HG03457 (cell line): Measurements from ENCODE around the gene SPAG16.

Source experiments
- ATAC-seq: cut with Tn5 transposase; IDR thresholded peaks from one replicate; pipeline ENCODE4 v1.9.1; 2021; ENCODE audit warnings: moderate number of reproducible peaks; ENCODE audit not compliant: unreplicated experiment

SPAG16 gene

GRCh38 chr2:214135966-214136365, 851.7 kb downstream of the SPAG16 start:
- no peak for ATAC-seq

DNA sequence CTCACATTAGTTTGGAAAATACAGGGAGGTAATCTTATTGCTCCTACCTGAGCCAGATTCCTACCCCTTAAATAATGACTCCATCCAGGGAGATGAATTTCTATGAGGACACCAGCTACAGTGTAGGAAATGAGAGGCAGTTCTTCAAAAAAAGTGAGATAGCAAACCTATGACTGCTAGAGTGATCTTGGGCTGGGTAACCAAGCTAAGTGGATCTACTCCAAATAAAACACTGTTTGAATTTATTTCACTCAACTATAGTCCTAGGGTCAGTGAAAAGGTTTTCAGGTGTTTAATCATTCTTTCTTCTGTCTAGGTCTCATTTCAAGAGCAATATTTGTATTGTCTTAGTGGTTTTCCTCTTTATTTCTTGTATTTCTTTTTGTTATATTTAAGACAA, 854.5 kb downstream of the SPAG16 start:
- no peak for ATAC-seq

DNA sequence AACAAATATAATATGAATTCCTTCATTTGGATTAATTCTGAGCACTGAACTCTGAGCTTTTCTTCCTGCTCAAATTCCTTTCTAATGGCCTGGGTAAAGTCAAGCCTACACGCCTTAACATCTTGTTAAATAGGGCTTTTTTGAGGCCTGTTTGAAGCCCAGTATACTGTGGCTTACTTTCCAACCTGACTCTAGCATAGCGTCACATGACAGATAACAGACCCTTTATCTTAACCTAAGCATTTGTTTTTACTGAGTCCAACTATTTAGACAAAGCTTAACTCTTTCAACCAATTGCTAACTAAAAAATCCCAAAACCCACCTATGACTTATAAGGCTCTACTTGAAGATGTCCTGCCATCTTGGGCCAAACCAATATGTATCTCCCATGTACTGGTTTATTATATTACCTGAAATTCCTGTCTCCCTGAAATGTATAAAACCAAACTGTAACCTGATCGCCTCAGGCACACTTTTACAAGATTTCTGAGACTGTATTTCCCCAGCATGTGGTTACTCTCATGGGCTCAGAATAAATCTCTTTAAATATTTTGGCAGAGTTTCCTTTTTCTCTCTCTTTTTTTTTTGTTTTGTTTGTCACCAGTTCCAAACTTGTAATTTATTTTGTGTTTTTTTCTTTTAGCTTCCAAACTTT, 855.5 kb downstream of the SPAG16 start:
- ATAC-seq = no peak

- no peak for ATAC-seq
Observed at GRCh38 chr2:214156971-214157370, 872.7 kb downstream of the SPAG16 start.

DNA sequence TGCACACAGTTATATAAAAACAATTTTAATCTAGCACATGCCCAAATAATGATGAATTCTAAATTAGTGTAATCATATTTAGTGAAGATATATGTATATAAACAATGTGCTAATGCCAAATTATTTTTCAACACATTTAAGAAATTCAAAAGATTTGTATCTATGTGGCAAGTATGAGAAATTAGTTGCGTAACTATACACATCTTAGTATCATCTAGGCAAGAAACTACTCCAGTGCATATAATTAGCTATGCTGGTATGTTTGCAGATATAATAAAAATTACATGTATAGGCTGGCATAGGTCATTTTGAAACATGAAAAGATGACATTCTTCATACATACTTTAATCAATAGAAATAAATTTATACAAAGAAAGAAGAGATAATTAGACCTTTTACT, 874.6 kb downstream of the SPAG16 start:
- no peak for ATAC-seq

- ATAC-seq = no peak
Observed at GRCh38 chr2:214169281-214169680, 885.0 kb downstream of the SPAG16 start.

DNA sequence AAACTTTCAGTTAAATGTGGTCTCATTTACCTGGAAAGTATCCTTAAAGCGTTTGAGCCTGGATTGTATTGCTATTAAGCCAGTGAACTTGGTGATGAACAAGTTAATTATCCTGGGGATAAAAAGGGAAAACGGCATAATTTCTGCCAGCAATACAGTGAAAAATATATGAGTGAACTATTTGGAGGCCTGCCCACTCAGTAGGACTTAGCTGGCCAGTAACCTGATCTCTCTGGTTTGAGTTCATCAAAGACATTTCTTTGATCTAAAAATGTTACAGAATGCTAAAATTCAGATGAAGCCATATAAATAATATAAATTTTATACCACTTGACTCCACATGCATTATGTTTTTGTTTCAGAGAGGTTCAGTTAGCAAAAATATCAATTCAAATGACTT, 885.5 kb downstream of the SPAG16 start:
- no peak for ATAC-seq

GRCh38 chr2:214174563-214174962, 890.3 kb downstream of the SPAG16 start:
- ATAC-seq = no peak

GRCh38 chr2:214180071-214180470, 895.8 kb downstream of the SPAG16 start:
- ATAC-seq = no peak

DNA sequence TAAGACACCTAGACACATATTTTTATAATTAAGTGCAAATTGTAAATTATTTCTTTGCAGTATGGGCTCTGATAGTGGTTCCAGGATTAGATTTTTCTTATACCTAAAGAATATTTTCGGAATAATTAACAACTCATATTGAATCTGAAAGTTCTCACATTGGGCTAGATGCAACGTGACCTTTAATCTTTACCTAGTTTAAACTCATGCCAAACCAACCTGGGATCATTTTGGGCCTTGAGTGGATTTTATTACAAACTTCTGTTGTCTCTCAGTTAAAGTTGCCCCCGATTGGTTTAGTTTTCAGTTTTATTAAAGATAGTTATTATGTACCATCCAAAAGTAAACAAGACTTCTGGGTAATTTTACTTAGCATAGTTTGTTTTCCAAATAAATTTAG, 896.4 kb downstream of the SPAG16 start:
- no peak for ATAC-seq

DNA sequence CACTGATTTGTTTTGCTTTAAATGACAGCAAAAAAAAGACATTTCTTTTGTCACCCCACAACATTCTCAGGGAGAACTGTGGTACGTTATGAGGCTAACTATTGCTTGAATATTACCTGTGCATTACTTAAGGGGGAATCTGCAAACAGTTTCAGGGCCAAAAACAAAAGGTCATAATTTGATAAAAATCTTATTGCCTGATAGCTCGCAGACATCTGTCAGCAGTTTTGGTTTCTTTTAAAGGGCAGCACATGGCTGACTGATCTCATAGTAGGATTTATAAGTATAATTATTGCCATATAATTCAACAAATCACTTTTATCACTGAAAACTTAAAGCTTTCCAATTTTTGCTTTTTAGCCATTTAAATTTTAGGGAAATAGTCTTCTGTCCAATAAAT, 900.2 kb downstream of the SPAG16 start:
- no peak for ATAC-seq

DNA sequence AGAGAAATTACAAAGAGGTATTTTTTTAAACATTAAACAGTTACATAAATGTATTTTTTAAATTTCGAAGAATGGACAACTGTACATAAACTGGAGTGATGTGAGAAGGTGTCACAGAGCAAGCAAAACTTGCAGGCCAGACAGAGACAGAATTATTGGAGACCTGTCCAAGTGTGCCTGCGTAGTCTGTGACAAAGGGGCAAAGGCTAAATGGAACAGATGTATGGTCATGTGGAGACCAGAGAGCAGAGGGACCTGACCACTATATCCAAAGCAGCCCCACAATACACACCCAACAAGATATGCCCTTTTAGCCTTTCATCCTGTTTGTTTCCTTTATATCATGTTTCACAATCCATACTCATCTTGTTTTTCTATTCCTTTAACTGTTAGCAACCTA, 901.3 kb downstream of the SPAG16 start:
- ATAC-seq = no peak

DNA sequence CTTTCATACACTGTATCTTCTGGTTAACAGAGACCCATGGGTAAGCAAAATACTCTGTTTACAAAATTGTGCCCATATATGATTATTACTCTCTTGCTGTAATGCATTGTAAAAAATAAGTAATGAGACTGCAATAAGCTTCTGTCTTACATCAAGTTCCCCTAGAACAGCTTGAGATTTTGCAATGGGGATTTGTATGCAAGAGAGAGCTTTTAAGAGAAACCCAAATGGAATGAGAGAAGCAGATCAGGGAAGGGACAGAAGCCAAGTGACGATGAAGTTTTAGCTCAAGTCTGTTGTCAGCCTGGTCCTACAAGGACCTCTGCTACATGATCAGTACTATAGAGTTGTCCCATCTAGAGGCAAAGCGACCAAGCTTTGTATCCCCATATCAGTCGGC, 908.4 kb downstream of the SPAG16 start:
- no peak for ATAC-seq

- ATAC-seq = no peak
Observed at GRCh38 chr2:214193943-214194342, 909.7 kb downstream of the SPAG16 start.

DNA sequence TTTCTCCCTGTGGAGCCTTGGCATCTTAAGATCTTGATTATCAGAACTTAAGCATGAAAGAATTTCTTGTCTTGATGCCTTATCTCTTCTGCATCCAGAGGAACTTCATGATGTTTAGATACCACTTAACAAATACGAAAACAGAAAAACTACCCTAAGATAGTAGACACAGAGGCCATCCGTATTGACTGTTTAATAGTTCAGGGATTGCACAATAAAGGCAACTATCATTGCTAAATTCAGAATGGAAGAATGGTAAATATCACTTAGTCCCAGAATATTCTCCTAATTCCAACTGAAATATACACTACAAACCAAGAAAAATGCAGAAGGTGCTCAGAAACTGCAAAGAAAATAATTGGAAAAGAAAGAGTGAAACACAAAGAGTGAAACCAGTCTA, 912.0 kb downstream of the SPAG16 start:
- no peak for ATAC-seq

GRCh38 chr2:214201892-214202291, 917.6 kb downstream of the SPAG16 start:
- ATAC-seq = no peak

- ATAC-seq = no peak
Observed at GRCh38 chr2:214203214-214203613, 919.0 kb downstream of the SPAG16 start.

DNA sequence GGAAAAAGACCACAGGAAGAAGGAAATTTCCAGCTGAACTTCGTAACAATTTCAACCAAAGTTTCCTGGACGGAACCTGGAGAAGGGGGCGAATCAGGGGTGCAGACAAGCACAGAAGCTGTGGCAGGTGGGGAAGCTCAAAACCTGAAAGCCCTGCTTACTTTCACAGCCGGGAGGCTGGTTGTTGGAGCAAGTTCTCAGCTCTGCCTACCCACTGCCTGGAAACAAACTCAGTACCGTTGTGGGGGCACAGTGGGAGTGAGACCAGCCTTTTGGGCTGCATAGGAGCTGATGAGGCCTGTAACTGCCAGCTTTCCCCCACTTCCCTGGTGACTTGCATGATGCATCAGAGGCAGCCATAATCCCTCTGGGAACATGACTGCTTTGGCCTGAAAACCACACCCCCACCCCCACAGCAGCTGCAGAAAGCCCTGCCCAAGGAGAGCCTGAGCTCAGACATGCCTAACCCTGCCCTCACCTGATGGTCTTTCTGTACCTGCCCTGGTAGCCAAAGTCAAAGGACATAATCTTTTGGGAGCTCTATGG, 919.6 kb downstream of the SPAG16 start:
- no peak for ATAC-seq

DNA sequence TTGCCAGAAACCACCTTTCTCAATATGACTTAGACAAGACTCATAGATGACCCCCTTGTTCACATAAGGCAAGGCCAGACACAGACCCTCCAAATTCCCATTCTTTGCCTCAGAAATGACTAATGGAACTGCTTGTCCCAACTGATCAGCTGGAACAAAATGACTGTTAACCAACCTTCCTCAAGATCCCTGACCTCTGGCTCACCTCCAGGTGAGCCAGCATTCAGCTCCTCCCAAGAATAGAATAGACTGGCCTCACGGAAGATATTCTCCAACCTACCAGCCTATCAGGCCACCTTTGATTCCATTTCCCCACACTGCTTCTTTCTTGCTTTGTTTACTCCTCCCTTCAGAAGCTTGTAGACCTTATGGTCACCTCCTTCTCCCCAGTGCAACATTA, 930.8 kb downstream of the SPAG16 start:
- no peak for ATAC-seq

DNA sequence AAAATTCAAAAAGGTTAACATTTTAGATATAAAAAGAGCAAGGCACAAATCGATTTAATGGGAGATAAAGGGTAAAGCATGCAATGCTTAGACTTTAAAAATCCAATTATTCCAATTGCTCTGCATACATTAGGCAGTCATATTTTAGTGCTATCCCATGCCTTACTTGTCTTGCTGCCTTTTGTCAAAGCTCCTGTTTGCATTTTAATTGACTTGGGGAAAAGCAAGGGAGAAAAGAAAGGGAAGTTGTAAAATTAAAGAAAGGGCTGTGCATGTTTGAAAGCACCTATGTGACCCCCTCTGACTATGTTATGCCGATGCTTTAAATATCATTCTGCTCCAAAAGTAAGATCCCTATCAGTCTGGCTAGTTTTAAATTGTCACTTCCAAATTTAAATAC, 932.9 kb downstream of the SPAG16 start:
- ATAC-seq = no peak

GRCh38 chr2:214217599-214217998, 933.3 kb downstream of the SPAG16 start:
- ATAC-seq = no peak

GRCh38 chr2:214220251-214220650, 936.0 kb downstream of the SPAG16 start:
- ATAC-seq = no peak

DNA sequence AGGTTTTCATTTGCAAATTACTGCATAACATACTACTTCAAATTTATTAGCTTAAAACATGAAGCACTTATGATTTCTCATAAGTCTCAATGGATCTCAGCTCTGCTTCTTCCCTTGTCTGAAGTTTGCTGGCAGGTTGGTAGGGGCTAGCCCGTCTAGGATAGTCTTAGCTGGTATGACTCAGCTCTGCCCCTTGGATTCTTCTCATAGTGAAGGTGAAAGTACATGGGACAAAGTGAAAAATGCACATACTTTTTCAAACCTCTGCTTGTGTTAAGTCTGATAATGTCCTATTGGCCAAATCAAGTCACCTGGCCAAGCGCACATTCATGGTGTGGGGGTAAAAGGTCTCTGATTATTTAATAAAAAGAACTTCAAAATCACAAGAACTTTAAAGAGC, 941.8 kb downstream of the SPAG16 start:
- no peak for ATAC-seq
